Kidney epithelial cell (primary cell): ENCODE measurements around the gene NRF1. TPM values are rescaled to one million over a fixed set of nuclear protein-coding genes. Genes with fewer than 3 reads are reported as not detected.

Source experiments
- DNase-seq: peaks from one replicate; pipeline ENCODE4 v3.0.0-alpha.2; 2010; ENCODE audit warnings: low read depth
- H3K27me3 ChIP-seq: 2 replicates; pipeline ENCODE4 v1.6.0; 2011; ENCODE audit warnings: low read length; ENCODE audit not compliant: control insufficient read depth, insufficient read depth
- H3K36me3 ChIP-seq: 2 replicates; pipeline ENCODE4 v1.5.1; 2011; ENCODE audit warnings: low read length; ENCODE audit not compliant: control insufficient read depth, insufficient read depth
- H3K4me3 ChIP-seq: 2 replicates; pipeline ENCODE4 v1.5.1; 2011; ENCODE audit warnings: low read depth, mild to moderate bottlenecking, control low read depth, low read length
- CTCF ChIP-seq: IDR thresholded peaks from 2 replicates; pipeline ENCODE4 v1.5.1; 2011; ENCODE audit warnings: mild to moderate bottlenecking, moderate library complexity, low read length, control low read depth, inconsistent platforms; ENCODE audit not compliant: insufficient read depth, poor library complexity, severe bottlenecking
- total RNA-seq: library from RNA; depleted of rRNA; stranded (reverse); fragments of >200 nt; gene quantifications from 2 replicates; pipeline ENCODE4 v1.2.3, GENCODE V29; 2015

Gene NRF1
- total RNA-seq, 1 donor from 2014 or later = 9.3 TPM

DNA sequence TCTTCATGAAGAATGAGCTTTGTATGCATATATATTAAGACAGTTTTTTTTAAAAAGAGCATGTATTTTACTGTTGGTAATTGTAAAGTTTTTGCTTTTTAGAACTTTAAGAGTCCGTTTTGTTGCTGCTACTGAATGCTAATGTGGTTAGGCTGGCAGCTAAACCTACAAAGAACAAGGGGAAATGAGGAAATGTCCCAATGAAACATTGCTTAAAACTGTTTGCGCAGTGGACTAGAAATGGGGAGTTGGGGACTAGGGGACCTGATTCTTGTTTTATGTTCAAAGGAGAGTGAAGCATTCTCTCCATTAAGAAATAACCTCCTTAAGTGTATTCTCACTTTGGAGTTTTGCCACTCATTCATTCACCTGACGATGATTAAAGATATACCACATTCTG lies 5.7 kb downstream of the NRF1 start:
- TF ChIP-seq CTCF = no peak
- no peak overlapping the region for H3K4me3 ChIP-seq
- H3K27me3 ChIP-seq = no peaks in the 10 kb centered on the region
- H3K36me3 ChIP-seq = no peaks in the 10 kb centered on the region
- DNase-seq = no peak

GRCh38 chr7:129617652-129618051 lies 6.1 kb downstream of the NRF1 start:
- no peak for TF ChIP-seq CTCF
- DNase-seq = no peak
- Histone ChIP-seq H3K36me3 (no peaks in the 10 kb centered on the region), H3K4me3 (no peak overlapping the region), H3K27me3 (no peaks in the 10 kb centered on the region)

DNA sequence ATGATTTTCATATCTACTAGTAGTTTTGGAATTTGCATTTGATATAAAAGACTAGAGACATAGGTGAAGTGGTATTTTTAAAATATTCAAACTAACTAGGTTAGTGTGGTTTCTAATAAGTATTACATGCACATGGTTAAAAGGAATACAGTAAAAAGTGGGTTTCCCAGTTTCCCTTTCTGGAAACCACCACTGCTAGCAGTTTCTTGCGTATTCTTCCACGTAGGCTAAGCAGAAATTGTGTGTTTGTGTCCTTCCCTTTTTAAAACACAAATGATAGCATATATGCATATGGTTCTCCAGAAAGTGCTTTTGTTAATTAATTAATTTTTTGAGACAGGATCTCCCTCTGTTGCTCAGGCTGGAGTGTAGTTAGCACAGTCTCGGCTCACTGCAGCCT lies 15.4 kb downstream of the NRF1 start:
- no peaks in the 10 kb centered on the region for H3K27me3 ChIP-seq
- H3K36me3 ChIP-seq = no peaks in the 10 kb centered on the region
- no peak for TF ChIP-seq CTCF
- DNase-seq = no peak
- no peak overlapping the region for H3K4me3 ChIP-seq

- no peaks in the 10 kb centered on the region for H3K27me3 ChIP-seq
- DNase-seq = no peak
- TF ChIP-seq CTCF = no peak
- no peak overlapping the region for H3K4me3 ChIP-seq
- no peaks in the 10 kb centered on the region for H3K36me3 ChIP-seq
These were observed 18.8 kb downstream of the NRF1 start for GRCh38 chr7:129630341-129630740.

GRCh38 chr7:129634361-129635034 lies 23.0 kb downstream of the NRF1 start:
- Histone ChIP-seq H3K4me3 (no peak overlapping the region), H3K27me3 (no peaks in the 10 kb centered on the region), H3K36me3 (no peaks in the 10 kb centered on the region)
- no peak for TF ChIP-seq CTCF
- DNase-seq = no peak
